HepG2 (cell line): ENCODE measurements around the gene ANAPC10. TPM values are rescaled to one million over a fixed set of nuclear protein-coding genes. Genes with fewer than 3 reads are reported as not detected.
A peak's percentile ranks its signal among the peaks of the same experiment; 100 is the strongest.

Experiments used
- BRCA1 ChIP-seq: sonication (generic); formaldehyde crosslinking; IDR thresholded peaks from 2 replicates; pipeline ENCODE4 v1.4.0; 2020; ENCODE audit warnings: missing genetic modification reagents
- CEBPB ChIP-seq: IDR thresholded peaks from 2 replicates; pipeline ENCODE4 v1.6.1; 2011; ENCODE audit warnings: low read depth, low read length, improper control_type of control experiment, borderline replicate concordance
- GABPB1 ChIP-seq: IDR thresholded peaks from 2 replicates; pipeline ENCODE4 v1.6.1; 2016; ENCODE audit warnings: mild to moderate bottlenecking, missing genetic modification reagents, moderate library complexity, missing compliant biosample characterization
- HHEX ChIP-seq: IDR thresholded peaks from 2 replicates; pipeline ENCODE4 v1.6.1; 2016; ENCODE audit warnings: control low read depth
- KDM4B ChIP-seq: sonication (generic); formaldehyde crosslinking; IDR thresholded peaks from 2 replicates; pipeline ENCODE4 v1.4.0; 2020; ENCODE audit warnings: missing genetic modification reagents
- LCORL ChIP-seq, 2 experiments: fragments of 450-650 bp in 1 of 2; sonication (generic) in 1 of 2; formaldehyde crosslinking in 1 of 2; IDR thresholded peaks; 2 replicates each; pipeline versions ENCODE4 v1.5.0 to v1.6.1; 2017 to 2020; ENCODE audit warnings: antibody characterized with exemption in 1 of 2, missing genetic modification reagents in 1 of 2
- REL ChIP-seq: sonication (generic); formaldehyde crosslinking; conservative IDR thresholded peaks from 2 replicates; pipeline ENCODE4 v1.8.0; 2022; ENCODE audit warnings: mild to moderate bottlenecking, missing genetic modification reagents, moderate library complexity
- TAF15 ChIP-seq: fragments of 200-400 bp; formaldehyde crosslinking; IDR thresholded peaks from one replicate; pipeline ENCODE4 v1.6.1; 2018; ENCODE audit warnings: mild to moderate bottlenecking, low read depth, low read length; ENCODE audit not compliant: poor library complexity, severe bottlenecking
- ZBTB7B ChIP-seq: sonication (generic); formaldehyde crosslinking; IDR thresholded peaks from 2 replicates; pipeline ENCODE4 v1.4.0; 2020; ENCODE audit warnings: missing genetic modification reagents
- ZFP36L1 ChIP-seq: sonication (generic); formaldehyde crosslinking; IDR thresholded peaks from 2 replicates; pipeline ENCODE4 v1.8.0; 2022; ENCODE audit warnings: mild to moderate bottlenecking, missing genetic modification reagents, moderate library complexity
- ZMYM2 ChIP-seq: sonication (generic); formaldehyde crosslinking; IDR thresholded peaks from 2 replicates; pipeline ENCODE4 v1.8.0; 2022; ENCODE audit warnings: mild to moderate bottlenecking, missing genetic modification reagents
- ZNF460 ChIP-seq: sonication (generic); formaldehyde crosslinking; IDR thresholded peaks from 2 replicates; pipeline ENCODE4 v1.5.1; 2020; ENCODE audit warnings: missing genetic modification reagents, mild to moderate bottlenecking, borderline replicate concordance
- ZNF670 ChIP-seq: sonication (generic); formaldehyde crosslinking; IDR thresholded peaks from 2 replicates; pipeline ENCODE4 v1.8.0; 2022; ENCODE audit warnings: mild to moderate bottlenecking, missing genetic modification reagents, borderline replicate concordance
- ZNF780A ChIP-seq: sonication (generic); formaldehyde crosslinking; IDR thresholded peaks from 2 replicates; pipeline ENCODE4 v1.8.0; 2022; ENCODE audit warnings: mild to moderate bottlenecking, missing genetic modification reagents, moderate library complexity
- ZSCAN25 ChIP-seq: sonication (generic); formaldehyde crosslinking; IDR thresholded peaks from 2 replicates; pipeline ENCODE4 v1.8.0; 2022; ENCODE audit warnings: mild to moderate bottlenecking, missing genetic modification reagents
- polyA plus RNA-seq, 8 experiments: library from polyadenylated mRNA; depleted of rRNA in 3 of 8; stranded (reverse) in 7 of 8; unstranded in 1 of 8; fragments of >200 nt; fragmentation: Illumina TruSeq in 4 of 8; extraction: Trizol in 4 of 8; gene quantifications; 2 replicates each; pipeline versions ENCODE4 v1.2.1 to v1.2.3, GENCODE V29; 2011 to 2016; ENCODE audit warnings: low read depth in 4 of 8, missing spikeins in 1 of 8, mixed read lengths in 1 of 8; ENCODE audit not compliant: insufficient read depth in 1 of 8
- total RNA-seq, 5 experiments: library from RNA; depleted of rRNA; stranded (reverse); fragments of >200 nt; fragmentation: Illumina TruSeq; extraction: Trizol; gene quantifications; 2 replicates each; pipeline ENCODE4 v1.2.3, GENCODE V29; 2016; ENCODE audit warnings: low read depth in 1 of 5
- TF ChIP-seq, protein P1 (sequence below): sonication (generic); formaldehyde crosslinking; IDR thresholded peaks from 2 replicates; pipeline ENCODE4 v1.5.0; 2020; ENCODE audit warnings: missing genetic modification reagents
- TF ChIP-seq, protein P2 (sequence below): sonication (generic); formaldehyde crosslinking; IDR thresholded peaks from 2 replicates; pipeline ENCODE4 v1.5.1; 2020; ENCODE audit warnings: mild to moderate bottlenecking, missing genetic modification reagents, moderate library complexity
- TF ChIP-seq, protein P3 (sequence below): sonication (generic); formaldehyde crosslinking; IDR thresholded peaks from 2 replicates; pipeline ENCODE4 v1.4.0; 2020; ENCODE audit warnings: missing genetic modification reagents; ENCODE audit errors: not compliant biosample characterization
- TF ChIP-seq, protein P4 (sequence below): sonication (generic); formaldehyde crosslinking; IDR thresholded peaks from 2 replicates; pipeline ENCODE4 v1.4.0; 2020; ENCODE audit warnings: mild to moderate bottlenecking, low read depth, missing genetic modification reagents
- TF ChIP-seq, protein P5 (sequence below): sonication (generic); formaldehyde crosslinking; IDR thresholded peaks from 2 replicates; pipeline ENCODE4 v1.9.0; 2021; ENCODE audit warnings: missing genetic modification reagents, mild to moderate bottlenecking, borderline replicate concordance
- TF ChIP-seq, protein P6 (sequence below): sonication (generic); formaldehyde crosslinking; conservative IDR thresholded peaks from 2 replicates; pipeline ENCODE4 v1.4.0; 2020; ENCODE audit warnings: missing genetic modification reagents

Gene ANAPC10
- total and polyA plus RNA-seq, 2 of the 13 experiments (the other 11 are each of a cell fraction or from before 2014, with no cell fraction given), result 21.9 to 32.7 TPM

DNA sequence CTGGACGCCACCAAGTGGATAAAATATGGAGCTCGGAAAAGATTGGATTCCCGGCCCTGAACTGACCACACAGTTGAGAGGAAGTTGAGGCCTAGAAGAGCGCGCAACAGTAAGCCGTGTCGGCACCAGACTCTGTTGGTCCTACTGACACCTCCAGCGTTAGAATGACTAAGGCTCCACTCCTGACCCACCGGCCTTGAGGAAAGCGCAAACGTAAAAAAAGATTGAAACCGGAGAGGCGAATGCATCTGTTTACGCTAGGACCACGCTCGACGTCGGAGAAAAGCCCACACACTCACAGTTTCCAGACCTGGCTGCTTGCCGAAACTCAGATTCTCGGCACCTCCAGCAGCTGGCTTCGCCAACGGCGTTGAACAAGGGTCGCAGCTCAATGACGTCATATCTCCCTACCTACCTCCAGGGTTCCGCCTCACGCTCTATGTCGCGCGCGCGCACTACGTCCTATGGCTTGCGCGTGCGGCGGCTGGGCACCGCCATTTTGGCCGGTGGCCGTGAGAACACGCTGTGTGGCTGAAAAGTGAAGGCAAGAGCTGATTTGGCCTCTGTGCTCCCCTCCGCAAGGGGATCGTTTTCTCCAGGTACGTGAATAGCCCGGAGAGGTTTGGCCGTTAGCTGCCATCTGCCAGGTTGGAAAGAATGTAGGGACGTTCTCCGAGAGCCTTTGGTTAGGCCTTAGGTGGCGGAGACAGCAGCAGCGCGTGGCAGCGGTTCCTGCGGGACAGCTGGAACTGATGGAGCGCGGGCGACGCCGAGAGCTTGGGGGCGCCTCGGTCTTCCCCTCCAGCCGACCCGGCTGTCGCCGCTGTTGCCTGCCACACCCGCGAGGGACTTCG, at the start of gene ANAPC10, which contains the start of gene ABCE1 (continued):
- TF ChIP-seq ZMYM2 (CRISPR knock-in tag), result no peak
- peak; percentile 52 for TF ChIP-seq ZSCAN25
- TF ChIP-seq TAF15, result no peak
- TF ChIP-seq GABPB1 (CRISPR knock-in tag), result peak; percentile 90
- TF ChIP-seq, protein P1, sequence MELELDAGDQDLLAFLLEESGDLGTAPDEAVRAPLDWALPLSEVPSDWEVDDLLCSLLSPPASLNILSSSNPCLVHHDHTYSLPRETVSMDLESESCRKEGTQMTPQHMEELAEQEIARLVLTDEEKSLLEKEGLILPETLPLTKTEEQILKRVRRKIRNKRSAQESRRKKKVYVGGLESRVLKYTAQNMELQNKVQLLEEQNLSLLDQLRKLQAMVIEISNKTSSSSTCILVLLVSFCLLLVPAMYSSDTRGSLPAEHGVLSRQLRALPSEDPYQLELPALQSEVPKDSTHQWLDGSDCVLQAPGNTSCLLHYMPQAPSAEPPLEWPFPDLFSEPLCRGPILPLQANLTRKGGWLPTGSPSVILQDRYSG, result peak; percentile 88; the same call in 1 of the 2 replicates
- TF ChIP-seq, protein P2, sequence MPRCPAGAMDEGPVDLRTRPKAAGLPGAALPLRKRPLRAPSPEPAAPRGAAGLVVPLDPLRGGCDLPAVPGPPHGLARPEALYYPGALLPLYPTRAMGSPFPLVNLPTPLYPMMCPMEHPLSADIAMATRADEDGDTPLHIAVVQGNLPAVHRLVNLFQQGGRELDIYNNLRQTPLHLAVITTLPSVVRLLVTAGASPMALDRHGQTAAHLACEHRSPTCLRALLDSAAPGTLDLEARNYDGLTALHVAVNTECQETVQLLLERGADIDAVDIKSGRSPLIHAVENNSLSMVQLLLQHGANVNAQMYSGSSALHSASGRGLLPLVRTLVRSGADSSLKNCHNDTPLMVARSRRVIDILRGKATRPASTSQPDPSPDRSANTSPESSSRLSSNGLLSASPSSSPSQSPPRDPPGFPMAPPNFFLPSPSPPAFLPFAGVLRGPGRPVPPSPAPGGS (CRISPR knock-in tag), result peak; percentile 92
- TF ChIP-seq BRCA1 (CRISPR knock-in tag), result peak; percentile 76; the same call in 1 of the 2 replicates
- peak; percentile 7; the same call in 1 of the 2 replicates for TF ChIP-seq HHEX
- TF ChIP-seq, protein P3, sequence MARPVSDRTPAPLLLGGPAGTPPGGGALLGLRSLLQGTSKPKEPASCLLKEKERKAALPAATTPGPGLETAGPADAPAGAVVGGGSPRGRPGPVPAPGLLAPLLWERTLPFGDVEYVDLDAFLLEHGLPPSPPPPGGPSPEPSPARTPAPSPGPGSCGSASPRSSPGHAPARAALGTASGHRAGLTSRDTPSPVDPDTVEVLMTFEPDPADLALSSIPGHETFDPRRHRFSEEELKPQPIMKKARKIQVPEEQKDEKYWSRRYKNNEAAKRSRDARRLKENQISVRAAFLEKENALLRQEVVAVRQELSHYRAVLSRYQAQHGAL (CRISPR knock-in tag), result no peak
- TF ChIP-seq KDM4B (CRISPR knock-in tag), result peak; percentile 63; the same call in 1 of the 2 replicates
- TF ChIP-seq ZNF780A (CRISPR knock-in tag), result no peak
- no peak; the same call in 1 of the 2 replicates for TF ChIP-seq ZNF460 (CRISPR knock-in tag)
- TF ChIP-seq ZBTB7B (CRISPR knock-in tag), result peak; percentile 28; the same call in 1 of the 2 replicates
- TF ChIP-seq, protein P4, sequence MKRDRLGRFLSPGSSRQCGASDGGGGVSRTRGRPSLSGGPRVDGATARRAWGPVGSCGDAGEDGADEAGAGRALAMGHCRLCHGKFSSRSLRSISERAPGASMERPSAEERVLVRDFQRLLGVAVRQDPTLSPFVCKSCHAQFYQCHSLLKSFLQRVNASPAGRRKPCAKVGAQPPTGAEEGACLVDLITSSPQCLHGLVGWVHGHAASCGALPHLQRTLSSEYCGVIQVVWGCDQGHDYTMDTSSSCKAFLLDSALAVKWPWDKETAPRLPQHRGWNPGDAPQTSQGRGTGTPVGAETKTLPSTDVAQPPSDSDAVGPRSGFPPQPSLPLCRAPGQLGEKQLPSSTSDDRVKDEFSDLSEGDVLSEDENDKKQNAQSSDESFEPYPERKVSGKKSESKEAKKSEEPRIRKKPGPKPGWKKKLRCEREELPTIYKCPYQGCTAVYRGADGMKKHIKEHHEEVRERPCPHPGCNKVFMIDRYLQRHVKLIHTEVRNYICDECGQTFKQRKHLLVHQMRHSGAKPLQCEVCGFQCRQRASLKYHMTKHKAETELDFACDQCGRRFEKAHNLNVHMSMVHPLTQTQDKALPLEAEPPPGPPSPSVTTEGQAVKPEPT (CRISPR knock-in tag), result no peak
- TF ChIP-seq, protein P5, sequence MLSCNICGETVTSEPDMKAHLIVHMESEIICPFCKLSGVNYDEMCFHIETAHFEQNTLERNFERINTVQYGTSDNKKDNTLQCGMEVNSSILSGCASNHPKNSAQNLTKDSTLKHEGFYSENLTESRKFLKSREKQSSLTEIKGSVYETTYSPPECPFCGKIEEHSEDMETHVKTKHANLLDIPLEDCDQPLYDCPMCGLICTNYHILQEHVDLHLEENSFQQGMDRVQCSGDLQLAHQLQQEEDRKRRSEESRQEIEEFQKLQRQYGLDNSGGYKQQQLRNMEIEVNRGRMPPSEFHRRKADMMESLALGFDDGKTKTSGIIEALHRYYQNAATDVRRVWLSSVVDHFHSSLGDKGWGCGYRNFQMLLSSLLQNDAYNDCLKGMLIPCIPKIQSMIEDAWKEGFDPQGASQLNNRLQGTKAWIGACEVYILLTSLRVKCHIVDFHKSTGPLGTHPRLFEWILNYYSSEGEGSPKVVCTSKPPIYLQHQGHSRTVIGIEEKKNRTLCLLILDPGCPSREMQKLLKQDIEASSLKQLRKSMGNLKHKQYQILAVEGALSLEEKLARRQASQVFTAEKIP (CRISPR knock-in tag), result no peak
- peak; percentile 74 for TF ChIP-seq REL (CRISPR knock-in tag)
- TF ChIP-seq CEBPB, result no peak
- TF ChIP-seq LCORL (IDR thresholded peaks at IDR 0.05), result no peak
- TF ChIP-seq LCORL (CRISPR knock-in tag; IDR thresholded peaks at IDR 0.05), result peak; percentile 39; the same call in 1 of the 2 replicates
- no peak for TF ChIP-seq ZNF670
- no peak for TF ChIP-seq ZFP36L1 (CRISPR knock-in tag)
- TF ChIP-seq, protein P6, sequence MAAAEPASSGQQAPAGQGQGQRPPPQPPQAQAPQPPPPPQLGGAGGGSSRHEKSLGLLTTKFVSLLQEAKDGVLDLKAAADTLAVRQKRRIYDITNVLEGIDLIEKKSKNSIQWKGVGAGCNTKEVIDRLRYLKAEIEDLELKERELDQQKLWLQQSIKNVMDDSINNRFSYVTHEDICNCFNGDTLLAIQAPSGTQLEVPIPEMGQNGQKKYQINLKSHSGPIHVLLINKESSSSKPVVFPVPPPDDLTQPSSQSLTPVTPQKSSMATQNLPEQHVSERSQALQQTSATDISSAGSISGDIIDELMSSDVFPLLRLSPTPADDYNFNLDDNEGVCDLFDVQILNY (CRISPR knock-in tag), result no peak
